Smooth muscle cell (in vitro differentiated cells): ENCODE measurements around the gene GORAB. TPM values are rescaled to one million over a fixed set of nuclear protein-coding genes. Genes with fewer than 3 reads are reported as not detected.

Experiments
- DNase-seq: peaks from one replicate; lab custom pipeline; 2025; ENCODE audit not compliant: unreplicated experiment; lab: John Stamatoyannopoulos, UW
- H2AFZ ChIP-seq: fragments of 200-600 bp; sonication (generic); 2 replicates; pipeline ENCODE4 v1.6.0; 2016; ENCODE audit warnings: antibody characterized with exemption, low read depth, mild to moderate bottlenecking
- H3F3A ChIP-seq: fragments of 200-600 bp; sonication (generic); 2 replicates; pipeline ENCODE4 v1.6.0; 2017; ENCODE audit warnings: antibody characterized with exemption, low read depth
- H3K27ac ChIP-seq: fragments of 200-600 bp; sonication (generic); 2 replicates; pipeline ENCODE4 v1.5.1; 2016; ENCODE audit warnings: low read depth, mild to moderate bottlenecking
- H3K27me3 ChIP-seq: fragments of 200-600 bp; sonication (generic); 2 replicates; pipeline ENCODE4 v1.6.1; 2016; ENCODE audit warnings: low read depth, mild to moderate bottlenecking
- H3K36me3 ChIP-seq: fragments of 200-600 bp; sonication (generic); 2 replicates; pipeline ENCODE4 v1.5.1; 2016; ENCODE audit warnings: low read depth
- H3K4me1 ChIP-seq: fragments of 200-600 bp; sonication (generic); 2 replicates; pipeline ENCODE4 v1.5.1; 2016; ENCODE audit warnings: low read depth
- H3K4me2 ChIP-seq: fragments of 200-600 bp; sonication (generic); 2 replicates; pipeline ENCODE4 v1.6.0; 2016; ENCODE audit warnings: mild to moderate bottlenecking
- H3K4me3 ChIP-seq: fragments of 200-600 bp; sonication (generic); 2 replicates; pipeline ENCODE4 v1.5.1; 2016; ENCODE audit warnings: mild to moderate bottlenecking
- H3K79me2 ChIP-seq: fragments of 200-600 bp; sonication (generic); 2 replicates; pipeline ENCODE4 v1.6.0; 2016; ENCODE audit warnings: low read depth, mild to moderate bottlenecking
- H3K9ac ChIP-seq: fragments of 200-600 bp; sonication (generic); 2 replicates; pipeline ENCODE4 v1.6.0; 2016; ENCODE audit warnings: low read depth
- H3K9me3 ChIP-seq: fragments of 200-600 bp; sonication (generic); replicated peaks from 2 replicates; pipeline ENCODE4 v1.5.1; 2016; ENCODE audit warnings: low read depth
- H4K20me1 ChIP-seq: fragments of 200-600 bp; sonication (generic); 2 replicates; pipeline ENCODE4 v1.6.0; 2016; ENCODE audit warnings: low read depth
- WGBS: methylation state at CpG from one replicate; pipeline ENCODE4 v1.1.7; 2016; ENCODE audit warnings: low lambda C conversion rate; 5-methylcytosine and 5-hydroxymethylcytosine counted together
- polyA plus RNA-seq: library from polyadenylated mRNA; unstranded; fragments of >200 nt; fragmentation: Nextera tagmentation; extraction: Ambion mirVana; gene quantifications from 2 replicates; pipeline ENCODE4 v1.2.1, GENCODE V29; 2016
- total RNA-seq: library from RNA; depleted of rRNA; stranded (reverse); fragments of >200 nt; gene quantifications from 2 replicates; pipeline ENCODE4 v1.2.3, GENCODE V29; 2014
- TF ChIP-seq, protein P1 (sequence below): fragments of 200-600 bp; sonication (generic); IDR thresholded peaks from 2 replicates; pipeline ENCODE4 v1.5.1; 2017; ENCODE audit warnings: borderline replicate concordance, mild to moderate bottlenecking, antibody characterized with exemption; ENCODE audit not compliant: insufficient read depth, poor library complexity, severe bottlenecking

GORAB gene
- total and polyA plus RNA-seq, 2 experiments from 2014 or later: 5.7 to 17.6 TPM

DNA sequence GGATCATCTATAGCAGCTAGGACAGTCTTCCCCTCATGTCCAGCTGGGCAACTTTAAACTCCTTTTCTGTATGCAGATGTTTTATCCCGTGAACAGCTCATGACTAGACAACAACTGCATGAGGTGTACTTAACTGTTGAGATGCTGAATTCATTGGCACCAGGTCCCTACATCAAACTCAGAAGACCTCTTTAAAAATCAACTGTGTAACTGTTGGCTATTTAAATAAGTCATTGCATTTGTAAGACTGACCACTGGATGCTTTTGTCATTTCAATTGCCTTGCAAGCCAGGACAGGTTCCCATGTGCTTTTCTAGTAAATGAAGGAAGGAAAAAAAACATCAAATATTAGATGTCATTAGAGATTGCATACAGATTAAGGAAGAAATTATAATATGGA lies 28.3 kb upstream of the GORAB start:
- no peak overlapping the region for H3K9ac ChIP-seq
- no peak overlapping the region for H3K27ac ChIP-seq
- H3K79me2 ChIP-seq: no peaks in the 10 kb centered on the region
- no peaks in the 10 kb centered on the region for H3K9me3 ChIP-seq
- DNase-seq: no peak
- WGBS: 11% methylated on average over 1 of the region's 1 CpG
- H2AFZ ChIP-seq: no peak overlapping the region
- H3K27me3 ChIP-seq: no peaks in the 10 kb centered on the region
- no peak overlapping the region for H3K4me3 ChIP-seq
- H3K4me2 ChIP-seq: no peak overlapping the region
- H3K4me1 ChIP-seq: no peaks in the 10 kb centered on the region
- no peaks in the 10 kb centered on the region for H3K36me3 ChIP-seq
- H4K20me1 ChIP-seq: no peaks in the 10 kb centered on the region
- TF ChIP-seq, protein P1, sequence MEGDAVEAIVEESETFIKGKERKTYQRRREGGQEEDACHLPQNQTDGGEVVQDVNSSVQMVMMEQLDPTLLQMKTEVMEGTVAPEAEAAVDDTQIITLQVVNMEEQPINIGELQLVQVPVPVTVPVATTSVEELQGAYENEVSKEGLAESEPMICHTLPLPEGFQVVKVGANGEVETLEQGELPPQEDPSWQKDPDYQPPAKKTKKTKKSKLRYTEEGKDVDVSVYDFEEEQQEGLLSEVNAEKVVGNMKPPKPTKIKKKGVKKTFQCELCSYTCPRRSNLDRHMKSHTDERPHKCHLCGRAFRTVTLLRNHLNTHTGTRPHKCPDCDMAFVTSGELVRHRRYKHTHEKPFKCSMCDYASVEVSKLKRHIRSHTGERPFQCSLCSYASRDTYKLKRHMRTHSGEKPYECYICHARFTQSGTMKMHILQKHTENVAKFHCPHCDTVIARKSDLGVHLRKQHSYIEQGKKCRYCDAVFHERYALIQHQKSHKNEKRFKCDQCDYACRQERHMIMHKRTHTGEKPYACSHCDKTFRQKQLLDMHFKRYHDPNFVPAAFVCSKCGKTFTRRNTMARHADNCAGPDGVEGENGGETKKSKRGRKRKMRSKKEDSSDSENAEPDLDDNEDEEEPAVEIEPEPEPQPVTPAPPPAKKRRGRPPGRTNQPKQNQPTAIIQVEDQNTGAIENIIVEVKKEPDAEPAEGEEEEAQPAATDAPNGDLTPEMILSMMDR: no peak
- H3F3A ChIP-seq: no peaks in the 10 kb centered on the region

GRCh38 chr1:170510163-170510562 lies 21.8 kb upstream of the GORAB start:
- 100% methylated on average over 1 of the region's 1 CpG for WGBS
- DNase-seq: no peak
- Histone ChIP-seq H3K4me3 (no peak overlapping the region), H3K36me3 (no peaks in the 10 kb centered on the region), H3K4me1 (no peaks in the 10 kb centered on the region), H2AFZ (no peak overlapping the region), H4K20me1 (no peaks in the 10 kb centered on the region), H3K27ac (no peak overlapping the region), H3K4me2 (no peak overlapping the region), H3K9ac (no peak overlapping the region), H3K27me3 (no peaks in the 10 kb centered on the region), H3F3A (no peaks in the 10 kb centered on the region), H3K79me2 (no peaks in the 10 kb centered on the region), H3K9me3 (no peaks in the 10 kb centered on the region)
- TF ChIP-seq, protein P1: no peak

DNA sequence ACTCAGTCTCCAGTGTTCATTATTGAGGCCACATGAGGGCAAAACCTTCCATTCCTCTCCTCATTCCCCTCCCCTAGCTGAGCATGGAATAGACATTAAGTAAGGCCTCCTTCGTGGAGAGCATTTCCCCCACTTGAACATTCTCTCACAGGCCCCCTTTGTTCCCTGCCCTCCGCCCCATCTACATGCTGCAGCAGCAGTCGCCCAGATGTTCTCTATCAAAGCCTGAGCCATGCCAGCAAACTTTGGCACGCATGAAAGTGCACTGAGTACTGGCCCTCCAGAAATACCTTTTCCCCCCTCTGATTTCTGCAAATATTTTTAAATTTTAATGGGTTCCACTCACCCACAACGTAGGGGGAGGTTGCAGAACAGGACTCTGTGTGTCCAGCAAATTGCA lies 20.9 kb upstream of the GORAB start:
- 67% methylated on average over 5 of the region's 5 CpGs for WGBS

GRCh38 chr1:170513138-170513537 lies 18.8 kb upstream of the GORAB start:
- no peaks in the 10 kb centered on the region for H3K79me2 ChIP-seq
- H2AFZ ChIP-seq: no peak overlapping the region
- H3K4me1 ChIP-seq: no peaks in the 10 kb centered on the region
- 31% methylated on average over 1 of the region's 1 CpG for WGBS
- no peak overlapping the region for H3K27ac ChIP-seq
- no peaks in the 10 kb centered on the region for H3K9me3 ChIP-seq
- DNase-seq: no peak
- TF ChIP-seq, protein P1: no peak
- H4K20me1 ChIP-seq: no peaks in the 10 kb centered on the region
- no peaks in the 10 kb centered on the region for H3F3A ChIP-seq
- no peak overlapping the region for H3K4me2 ChIP-seq
- no peaks in the 10 kb centered on the region for H3K27me3 ChIP-seq
- H3K36me3 ChIP-seq: no peaks in the 10 kb centered on the region
- H3K4me3 ChIP-seq: no peak overlapping the region
- H3K9ac ChIP-seq: no peak overlapping the region

More for the DNA sequence above, 20.9 kb upstream of the GORAB start:
- H4K20me1 ChIP-seq: no peaks in the 10 kb centered on the region
- H3K4me3 ChIP-seq: no peak overlapping the region
- no peaks in the 10 kb centered on the region for H3K4me1 ChIP-seq
- H3K36me3 ChIP-seq: no peaks in the 10 kb centered on the region
- H3F3A ChIP-seq: no peaks in the 10 kb centered on the region
- DNase-seq: no peak
- H2AFZ ChIP-seq: no peak overlapping the region
- TF ChIP-seq, protein P1: no peak
- no peaks in the 10 kb centered on the region for H3K27me3 ChIP-seq
- no peak overlapping the region for H3K9ac ChIP-seq
- H3K4me2 ChIP-seq: no peak overlapping the region
- H3K9me3 ChIP-seq: no peaks in the 10 kb centered on the region
- H3K79me2 ChIP-seq: no peaks in the 10 kb centered on the region
- H3K27ac ChIP-seq: no peak overlapping the region
